ENCODE data around the gene RNF2.

- no peak for TF ChIP-seq EP300 (IDR thresholded peaks at IDR 0.05)
- TF ChIP-seq CTCF (IDR thresholded peaks at IDR 0.05): no peak
- TF ChIP-seq POLR2A (IDR thresholded peaks at IDR 0.05): no peak
- no peak for TF ChIP-seq POLR2AphosphoS5 (IDR thresholded peaks at IDR 0.05)
These were observed 14.7 kb downstream of the RNF2 start for GRCh38 chr1:185059950-185060571.
